GM19193 (cell line): Measurements from ENCODE around the gene GCNA.
A peak's percentile ranks its signal among the peaks of the same experiment; 100 is the strongest.

Experiments
- POLR2A ChIP-seq: IDR thresholded peaks from 4 replicates; pipeline ENCODE4 v1.6.1; 2011; ENCODE audit not compliant: insufficient read depth, insufficient read length; ENCODE audit errors: extremely low read depth

The GCNA gene

GRCh38 chrX:71599965-71600364 is 21.7 kb downstream of the GCNA start:
- no peak for TF ChIP-seq POLR2A

GRCh38 chrX:71603618-71604017 is 25.4 kb downstream of the GCNA start:
- TF ChIP-seq POLR2A: no peak

GRCh38 chrX:71604141-71604540 is 25.9 kb downstream of the GCNA start:
- TF ChIP-seq POLR2A: no peak

- no peak for TF ChIP-seq POLR2A
Observed at GRCh38 chrX:71604796-71605568, 26.7 kb downstream of the GCNA start.

GRCh38 chrX:71606536-71607216 is 28.4 kb downstream of the GCNA start:
- TF ChIP-seq POLR2A: no peak

- no peak for TF ChIP-seq POLR2A
Observed at GRCh38 chrX:71607488-71607887, 29.3 kb downstream of the GCNA start.

DNA sequence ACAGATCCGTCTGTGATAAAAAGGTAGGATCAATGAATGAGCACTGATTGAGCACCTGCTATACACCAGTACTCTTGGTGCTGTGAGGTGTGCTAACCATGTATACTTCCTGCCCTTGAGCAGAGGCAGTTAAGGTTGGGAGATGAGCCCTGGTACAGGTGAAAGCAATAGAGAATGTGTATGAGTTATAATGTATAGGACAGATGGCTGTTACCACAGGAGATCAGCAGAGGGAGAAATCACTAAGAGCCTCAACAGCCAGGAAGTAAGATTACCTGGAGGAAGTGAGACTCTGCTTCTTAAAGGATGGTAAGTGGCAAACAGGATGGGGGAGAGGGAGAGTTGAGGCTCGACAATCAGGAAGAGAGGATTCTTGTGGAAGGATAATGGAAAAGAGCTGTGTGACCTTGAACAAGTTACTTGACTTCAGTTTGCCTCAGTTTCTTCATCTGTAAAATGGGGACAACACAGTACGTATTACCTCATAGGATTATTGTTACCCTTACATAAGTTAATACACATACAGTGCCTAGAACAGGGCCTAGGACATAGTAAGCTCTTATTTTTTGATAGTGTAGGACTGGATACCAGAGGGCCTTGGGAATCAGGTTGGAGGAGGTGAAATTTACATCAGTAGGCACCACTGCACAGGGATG is 31.0 kb downstream of the GCNA start:
- TF ChIP-seq POLR2A: no peak

- no peak for TF ChIP-seq POLR2A
Observed at GRCh38 chrX:71612256-71612655, 34.0 kb downstream of the GCNA start.

DNA sequence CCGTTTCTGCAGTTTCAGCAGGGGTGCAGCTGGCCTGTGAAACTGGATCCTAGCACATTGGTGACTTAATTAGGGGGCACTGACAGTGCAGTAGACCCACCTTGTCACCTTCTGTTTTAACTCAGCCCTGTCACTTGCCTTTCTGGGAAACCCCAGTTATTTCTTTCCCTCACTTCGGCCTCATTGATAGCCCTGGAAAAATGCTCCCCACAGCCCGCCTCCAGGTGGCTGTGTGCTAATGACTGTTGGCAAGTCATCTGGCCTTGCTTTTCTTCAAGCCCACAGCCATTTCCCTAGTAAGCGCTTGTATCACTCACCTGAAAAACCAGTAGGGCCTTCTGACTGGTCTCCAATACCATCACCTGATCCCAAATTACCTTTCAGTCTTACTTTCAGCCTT is 36.8 kb downstream of the GCNA start:
- TF ChIP-seq POLR2A: no peak

DNA sequence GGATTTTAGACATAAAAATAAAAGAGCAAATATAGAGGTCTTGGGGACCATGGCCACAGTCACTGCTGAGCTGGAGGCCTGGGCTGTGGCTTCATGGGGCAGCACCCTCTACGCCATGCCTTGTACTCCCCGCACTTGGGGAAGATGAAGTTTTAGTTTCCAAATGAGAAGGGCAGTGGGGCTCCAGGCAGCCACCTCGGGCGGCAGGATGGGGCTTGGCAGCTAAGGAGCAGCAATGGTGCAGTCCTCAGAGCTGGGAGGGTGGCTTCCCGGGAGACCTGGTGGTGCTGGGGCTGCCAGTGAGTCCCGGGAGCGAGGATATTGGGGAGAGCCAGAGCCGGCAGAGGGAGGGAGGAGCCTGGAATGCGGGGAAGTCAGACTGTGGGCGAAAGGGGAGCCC is 37.7 kb downstream of the GCNA start:
- no peak for TF ChIP-seq POLR2A

GRCh38 chrX:71616672-71617529 is 38.7 kb downstream of the GCNA start:
- TF ChIP-seq POLR2A: peak; percentile 13

DNA sequence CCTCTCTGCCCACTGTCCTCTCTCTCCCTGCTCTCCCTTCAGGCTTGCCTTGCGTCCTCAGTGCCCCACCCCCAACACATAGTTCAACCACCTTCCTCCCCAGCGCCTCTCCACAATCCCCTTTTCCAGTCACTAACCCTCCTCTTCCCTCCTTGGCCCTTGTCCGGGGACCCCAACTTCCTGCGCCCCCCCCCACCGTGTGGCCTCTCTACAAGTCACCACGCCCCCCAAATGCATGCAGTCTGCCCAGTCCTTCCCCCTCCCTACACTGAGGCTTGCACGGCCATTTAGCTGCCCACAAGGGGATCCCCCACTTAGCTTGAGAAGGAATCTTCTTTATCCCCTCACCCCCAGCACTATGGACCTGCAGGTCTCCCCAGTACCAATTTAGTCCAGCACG is 39.5 kb downstream of the GCNA start:
- TF ChIP-seq POLR2A: no peak

- peak; percentile 64 for TF ChIP-seq POLR2A
Observed at GRCh38 chrX:71618303-71618721, 40.1 kb downstream of the GCNA start, which contains the start of gene CXCR3. TSS of gene CXCR3 (minus strand) at chrX:71618511. CDS start at chrX:71618449, 62 bp downstream.

- TF ChIP-seq POLR2A: no peak
Observed at GRCh38 chrX:71618787-71619186, 40.5 kb downstream of the GCNA start.

DNA sequence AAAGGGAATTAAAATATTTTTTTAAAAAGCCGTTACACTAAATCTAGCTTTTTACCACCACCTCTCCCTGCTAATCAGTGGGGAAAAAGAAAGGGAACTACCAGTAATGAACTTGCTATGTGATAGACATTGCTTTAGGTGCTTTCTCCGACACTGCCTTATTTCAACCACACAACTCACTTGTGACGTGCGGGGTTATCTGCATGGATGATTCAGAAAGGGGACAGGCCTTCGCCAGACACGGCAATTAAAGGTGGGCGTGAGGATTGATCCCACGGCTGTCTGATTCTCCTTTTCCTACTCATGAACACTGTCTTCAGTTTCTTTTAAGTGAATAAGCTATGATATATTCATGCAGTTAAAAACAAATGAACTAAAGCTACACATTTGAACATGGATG is 41.0 kb downstream of the GCNA start:
- no peak for TF ChIP-seq POLR2A
